Inferior parietal cortex (tissue), 1 donor: Measurements from ENCODE around the gene PCSK9.
"Not testable (repeated sequence)": the region's sequence is repeated elsewhere in the genome, so short reads cannot be mapped to it uniquely, and the experiment has no call there.

Source experiments
- DNase-seq: peaks from one replicate; pipeline ENCODE4 v3.0.0-alpha.2; 2016; ENCODE audit errors: extremely low spot score

The PCSK9 gene

GRCh38 chr1:55079651-55080050, 40.3 kb downstream of the PCSK9 start:
- no peak for DNase-seq

DNA sequence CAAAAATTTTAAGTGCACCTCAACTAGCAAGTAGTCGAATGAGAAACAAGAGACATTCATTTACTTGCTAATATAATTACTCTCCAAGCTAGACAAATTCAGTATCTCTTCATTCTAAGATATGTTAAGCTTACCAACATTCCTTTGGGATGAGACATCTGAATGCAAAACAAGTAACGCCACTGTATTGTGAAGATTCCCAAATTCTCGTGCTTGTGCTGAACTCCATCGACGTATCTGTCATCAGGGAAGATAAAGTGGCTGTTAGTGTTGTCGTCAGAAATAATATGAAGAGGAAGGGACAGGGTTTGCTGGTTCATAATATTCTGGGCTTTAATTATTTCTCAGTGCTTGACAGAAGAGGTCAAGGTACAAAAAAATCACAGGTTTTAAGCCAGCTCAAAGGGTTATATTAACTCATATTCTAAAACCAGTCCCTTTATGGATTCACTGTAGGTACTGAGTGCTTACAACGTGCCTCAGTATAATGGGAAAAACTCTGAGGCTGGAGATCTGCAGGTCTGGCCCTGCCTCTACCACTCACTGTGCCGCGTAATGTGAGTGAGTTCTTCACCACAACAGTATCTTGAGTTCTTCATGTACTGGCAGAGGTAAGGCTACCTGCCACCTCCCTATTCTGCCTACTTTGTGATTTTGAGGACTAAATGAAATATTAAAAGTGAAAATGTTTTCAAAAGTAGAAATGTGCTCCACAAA, 42.0 kb downstream of the PCSK9 start:
- no peak for DNase-seq

DNA sequence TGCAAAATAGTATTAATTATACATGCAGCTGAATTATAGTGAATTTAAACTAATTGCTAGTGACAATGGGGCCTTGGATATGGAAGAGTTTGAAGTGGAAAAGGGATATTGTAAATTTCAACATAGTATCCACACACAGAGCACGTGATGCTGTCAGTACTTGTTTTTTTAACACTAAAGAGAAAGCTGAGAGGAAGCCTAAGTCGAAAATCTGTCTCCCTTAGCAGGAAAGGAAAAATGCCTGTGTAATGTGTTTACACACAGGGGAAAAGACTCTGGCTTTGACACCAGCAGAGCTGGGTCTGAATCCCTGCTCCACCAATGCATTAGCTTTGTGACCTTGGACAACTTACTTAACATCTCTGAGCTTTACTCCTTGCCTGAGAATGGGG, 42.6 kb downstream of the PCSK9 start:
- no peak for DNase-seq

DNA sequence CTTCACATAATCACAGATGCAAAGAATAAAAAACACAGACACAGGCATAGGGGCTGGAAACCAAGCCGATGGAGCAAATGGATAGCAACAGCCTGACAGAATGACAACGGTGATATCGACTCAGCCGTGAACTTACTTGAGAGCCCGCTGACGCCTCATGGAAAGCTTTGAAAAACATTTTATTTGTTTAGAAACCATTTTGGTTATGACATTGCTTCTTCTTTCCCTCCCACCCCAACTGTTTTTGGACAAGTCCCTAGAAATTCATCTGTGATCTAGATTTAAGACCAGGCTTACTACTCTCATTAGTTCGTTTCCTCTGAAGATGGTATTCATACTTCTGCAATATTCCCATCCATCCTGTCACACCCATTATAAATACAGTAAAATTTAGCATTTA, 44.9 kb downstream of the PCSK9 start:
- DNase-seq, result no peak

GRCh38 chr1:55087439-55087838, 48.1 kb downstream of the PCSK9 start:
- DNase-seq, result no peak

DNA sequence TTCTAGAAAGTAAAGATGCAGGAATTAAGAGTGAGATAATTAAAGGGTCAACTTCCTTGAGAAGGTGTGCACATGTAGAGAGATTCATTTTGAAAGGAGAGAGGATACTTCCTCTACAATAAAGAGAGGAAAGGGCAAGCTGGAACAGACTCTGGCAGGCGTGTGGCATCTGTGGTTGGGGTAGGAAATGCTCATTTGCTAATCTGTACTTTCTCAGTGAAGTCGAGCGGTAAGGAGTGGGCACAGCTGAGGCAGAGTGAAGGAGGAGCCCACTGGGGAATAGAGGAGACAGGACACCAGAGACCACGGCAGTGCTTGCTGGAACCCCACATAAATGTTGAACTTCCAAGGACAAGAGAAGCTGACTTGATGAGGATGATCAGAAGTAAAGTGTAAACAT, 49.1 kb downstream of the PCSK9 start:
- DNase-seq, result no peak

DNA sequence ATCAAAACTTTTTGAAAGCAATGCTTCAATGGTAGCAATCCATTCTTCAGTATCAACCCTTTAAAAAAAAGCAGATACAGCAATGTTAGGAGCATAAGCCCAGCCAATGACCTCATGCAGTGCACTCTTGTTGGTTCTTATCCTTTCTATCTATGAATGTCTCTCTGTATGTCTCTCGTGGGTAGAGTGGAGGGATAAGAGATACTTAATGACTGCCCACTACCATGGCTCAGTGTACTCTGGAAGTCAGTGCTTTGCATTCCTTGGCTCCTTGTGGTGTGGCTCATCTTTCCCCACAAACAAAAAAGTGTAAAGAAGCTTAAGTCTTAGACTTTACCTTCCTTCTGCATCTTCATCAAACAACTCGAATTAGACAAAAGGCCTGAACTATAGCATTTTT, 50.3 kb downstream of the PCSK9 start:
- no peak for DNase-seq

- DNase-seq, result no peak
These were observed 53.1 kb downstream of the PCSK9 start for GRCh38 chr1:55092475-55092874.

- no peak for DNase-seq
These were observed 55.7 kb downstream of the PCSK9 start for GRCh38 chr1:55095095-55095494.

GRCh38 chr1:55103891-55104290, 64.5 kb downstream of the PCSK9 start:
- DNase-seq, result no peak

DNA sequence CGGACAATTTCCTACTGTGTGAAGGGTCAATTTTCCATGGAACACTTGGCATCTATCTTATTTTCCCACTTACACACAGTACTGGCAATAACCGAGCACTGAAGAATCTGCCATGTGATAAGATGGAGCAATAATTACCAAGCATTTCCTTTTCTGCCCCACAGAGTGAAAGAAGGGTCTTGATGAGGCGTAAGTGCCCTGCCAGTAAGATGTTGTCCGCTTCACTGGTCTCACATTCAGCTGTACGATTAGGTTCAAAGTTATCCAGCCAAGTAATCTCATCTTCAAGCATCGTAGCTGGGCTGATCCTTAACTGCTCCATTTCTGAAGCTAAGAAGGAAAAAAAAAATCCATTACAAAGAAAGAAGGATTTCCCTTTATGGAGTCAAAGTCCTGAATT, 67.8 kb downstream of the PCSK9 start:
- no peak for DNase-seq

DNA sequence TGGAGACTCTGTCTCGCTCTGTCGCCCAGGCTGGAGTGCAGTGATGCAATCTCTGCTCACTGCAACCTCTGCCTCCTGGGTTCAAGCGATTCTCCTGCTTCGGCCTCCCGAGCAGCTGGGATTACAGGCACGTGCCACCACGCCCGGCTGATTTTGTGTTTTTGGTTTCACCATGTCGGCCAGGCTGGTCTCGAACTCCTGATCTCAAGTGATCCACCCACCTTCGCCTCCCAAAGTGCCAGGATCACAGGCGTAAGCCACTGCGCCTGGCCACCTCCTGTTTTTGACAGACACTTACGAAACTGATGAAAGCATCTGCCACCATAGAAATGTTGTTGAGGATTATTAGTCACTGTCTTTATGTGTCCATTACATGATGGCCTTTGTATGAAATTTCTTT, 69.7 kb downstream of the PCSK9 start:
- DNase-seq, result not testable (repeated sequence)
